ENCODE measurements around the gene INO80C.
"Not testable (repeated sequence)": the region's sequence is repeated elsewhere in the genome, so short reads cannot be mapped to it uniquely, and the experiment has no call there.

INO80C gene

GRCh38 chr18:35458677-35459441 lies 38.9 kb downstream of the INO80C start:
- no peak for DNase-seq

GRCh38 chr18:35458271-35458670 lies 39.5 kb downstream of the INO80C start:
- DNase-seq = no peak

GRCh38 chr18:35457140-35457704 lies 40.5 kb downstream of the INO80C start:
- DNase-seq = no peak

- DNase-seq = no peak
Measured at GRCh38 chr18:35455926-35456763, 41.6 kb downstream of the INO80C start.

- DNase-seq = no peak
Measured at GRCh38 chr18:35454803-35455202, 43.0 kb downstream of the INO80C start.

GRCh38 chr18:35453065-35453464 lies 44.7 kb downstream of the INO80C start:
- not testable (repeated sequence) for DNase-seq

- no peak for DNase-seq
Measured at GRCh38 chr18:35451916-35452315, 45.8 kb downstream of the INO80C start.

- no peak for DNase-seq
Measured at GRCh38 chr18:35451032-35451431, 46.7 kb downstream of the INO80C start.

GRCh38 chr18:35444636-35445035 lies 53.1 kb downstream of the INO80C start:
- DNase-seq = no peak

- no peak for DNase-seq
Measured at GRCh38 chr18:35443847-35444246, 53.9 kb downstream of the INO80C start.

GRCh38 chr18:35443434-35443833 lies 54.3 kb downstream of the INO80C start:
- no peak for DNase-seq

- no peak for DNase-seq
Measured at GRCh38 chr18:35442701-35443100, 55.1 kb downstream of the INO80C start.

- DNase-seq = no peak
Measured at GRCh38 chr18:35441857-35442595, 55.7 kb downstream of the INO80C start.

- no peak for DNase-seq
Measured at GRCh38 chr18:35438480-35439234, 59.1 kb downstream of the INO80C start.

- no peak for DNase-seq
Measured at GRCh38 chr18:35437836-35438235, 59.9 kb downstream of the INO80C start.

GRCh38 chr18:35436076-35436649 lies 61.6 kb downstream of the INO80C start:
- no peak for DNase-seq

GRCh38 chr18:35435401-35435800 lies 62.4 kb downstream of the INO80C start:
- DNase-seq = no peak

- DNase-seq = no peak
Measured at GRCh38 chr18:35432565-35433001, 65.2 kb downstream of the INO80C start.

GRCh38 chr18:35431374-35431741 lies 66.4 kb downstream of the INO80C start:
- no peak for DNase-seq

GRCh38 chr18:35430721-35431373 lies 66.9 kb downstream of the INO80C start:
- no peak for DNase-seq

GRCh38 chr18:35426786-35427185 lies 71.0 kb downstream of the INO80C start:
- DNase-seq = no peak
